K562 (cell line): Measurements from ENCODE around the gene ZFAND2A. TPM values are rescaled to one million over a fixed set of nuclear protein-coding genes. Genes with fewer than 3 reads are reported as not detected.

Source experiments
- ARID2 ChIP-seq: fragments of 450-650 bp; IDR thresholded peaks from 2 replicates; pipeline ENCODE4 v1.6.1; 2017; ENCODE audit warnings: antibody characterized with exemption, mild to moderate bottlenecking
- ARID3A ChIP-seq: IDR thresholded peaks from 2 replicates; pipeline ENCODE4 v1.6.1; 2012; ENCODE audit warnings: low read depth, low read length, improper control_type of control experiment, borderline replicate concordance
- CBX1 ChIP-seq: sonication (generic); IDR thresholded peaks from 2 replicates; pipeline ENCODE4 v1.6.1; 2016; ENCODE audit warnings: antibody characterized with exemption, low read depth, mild to moderate bottlenecking
- ETV1 ChIP-seq: fragments of 450-650 bp; conservative IDR thresholded peaks from 2 replicates; pipeline ENCODE4 v1.6.1; 2016; ENCODE audit warnings: missing genetic modification characterization, control low read depth, low read depth, missing compliant biosample characterization
- HDGF ChIP-seq: fragments of 450-650 bp; IDR thresholded peaks from 2 replicates; pipeline ENCODE4 v1.6.1; 2016
- KDM1A ChIP-seq, 2 experiments: fragments of 450-650 bp; IDR thresholded peaks; 2 replicates each; pipeline ENCODE4 v1.6.1; 2016; ENCODE audit warnings: mild to moderate bottlenecking in 2 of 2
- KLF1 ChIP-seq: fragments of 450-650 bp; IDR thresholded peaks from 2 replicates; pipeline ENCODE4 v1.6.1; 2016; ENCODE audit warnings: missing genetic modification characterization, missing compliant biosample characterization
- NEUROD1 ChIP-seq: fragments of 150-350 bp; IDR thresholded peaks from 2 replicates; pipeline ENCODE4 v1.6.1; 2014; ENCODE audit warnings: borderline replicate concordance, low read length, low read depth; ENCODE audit not compliant: partially characterized antibody
- POLR2AphosphoS5 ChIP-seq: IDR thresholded peaks from 2 replicates; pipeline ENCODE4 v1.6.1; 2011; ENCODE audit warnings: mild to moderate bottlenecking, low read depth, low read length, moderate library complexity; ENCODE audit not compliant: control insufficient read depth, insufficient read depth
- RBM25 ChIP-seq: fragments of 200-400 bp; formaldehyde crosslinking; IDR thresholded peaks from 2 replicates; pipeline ENCODE4 v1.6.1; 2018; ENCODE audit warnings: low read length, low read depth, moderate library complexity; ENCODE audit not compliant: severe bottlenecking
- RFX1 ChIP-seq: fragments of 450-650 bp; IDR thresholded peaks from 2 replicates; pipeline ENCODE4 v1.6.1; 2016; ENCODE audit warnings: mild to moderate bottlenecking, moderate library complexity
- SPI1 ChIP-seq: IDR thresholded peaks from 2 replicates; pipeline ENCODE4 v1.6.1; 2011; ENCODE audit warnings: low read depth, low read length, control low read depth, borderline replicate concordance
- TSC22D4 ChIP-seq: fragments of 450-650 bp; IDR thresholded peaks from 2 replicates; pipeline ENCODE4 v1.6.1; 2016; ENCODE audit warnings: missing genetic modification characterization, missing biosample characterization, control low read depth
- U2AF1 ChIP-seq: fragments of 200-400 bp; formaldehyde crosslinking; optimal IDR thresholded peaks from 2 replicates; pipeline ENCODE3; 2017; ENCODE audit warnings: mild to moderate bottlenecking, low read depth, low read length, moderate library complexity
- ZNF436 ChIP-seq: fragments of 250-450, 450-650 bp; sonication (Bioruptor Pico); formaldehyde crosslinking; IDR thresholded peaks from 2 replicates; pipeline ENCODE4 v1.7.0; 2020; ENCODE audit warnings: mild to moderate bottlenecking
- ZNF76 ChIP-seq: fragments of 250-450 bp; sonication (Bioruptor Pico); IDR thresholded peaks from 2 replicates; pipeline ENCODE4 v1.4.0; 2020; ENCODE audit warnings: mild to moderate bottlenecking, moderate library complexity, borderline replicate concordance
- ZNF764 ChIP-seq: fragments of 250-450 bp; sonication (Bioruptor Pico); IDR thresholded peaks from 2 replicates; pipeline ENCODE4 v1.4.0; 2020; ENCODE audit warnings: low read depth, mild to moderate bottlenecking, moderate library complexity
- polyA plus RNA-seq, 8 experiments: library from polyadenylated mRNA; depleted of rRNA in 4 of 8; stranded (reverse) in 5 of 8; unstranded in 3 of 8; fragments of >200 nt; fragmentation: Nextera tagmentation in 2 of 8; fragmentation: Illumina TruSeq in 1 of 8; extraction: Ambion mirVana in 2 of 8; extraction: Trizol in 1 of 8; gene quantifications; 2 replicates each; pipeline versions ENCODE4 v1.2.1 to v1.2.3, GENCODE V29; 2011 to 2014; ENCODE audit warnings: inconsistent platforms in 1 of 8, missing spikeins in 1 of 8
- total RNA-seq, 7 experiments: library from RNA; depleted of rRNA in 6 of 7; stranded (reverse); fragments of >200 nt in 6 of 7; fragmentation: Illumina TruSeq in 2 of 7; extraction: Trizol in 2 of 7; gene quantifications; 2 replicates each; pipeline versions ENCODE4 v1.2.1 to v1.2.3, GENCODE V29; 2011 to 2021; ENCODE audit warnings: low replicate concordance in 1 of 7
- TF ChIP-seq, protein P1 (sequence below): fragments of 250-450 bp; sonication (Bioruptor Pico); IDR thresholded peaks from 2 replicates; pipeline ENCODE4 v1.4.0; 2020
- TF ChIP-seq, protein P2 (sequence below): fragments of 450-650 bp; formaldehyde crosslinking; conservative IDR thresholded peaks from 2 replicates; pipeline ENCODE4 v1.4.0; 2022; ENCODE audit warnings: mild to moderate bottlenecking, missing genetic modification characterization
- TF ChIP-seq, protein P3 (sequence below): fragments of 450-650 bp; IDR thresholded peaks from one replicate; pipeline ENCODE4 v1.6.1; 2018; ENCODE audit warnings: mild to moderate bottlenecking, moderate library complexity; ENCODE audit not compliant: partially characterized antibody
- TF ChIP-seq, protein P4 (sequence below): fragments of 250-450 bp; sonication (Bioruptor Pico); IDR thresholded peaks from 2 replicates; pipeline ENCODE4 v1.4.0; 2020; ENCODE audit warnings: mild to moderate bottlenecking

ZFAND2A gene
- total and polyA plus RNA-seq, 9 of the 15 experiments (the other 6 are each of a cell fraction or from before 2014, with no cell fraction given), result 16.8 to 56.8 (median 26.1) TPM

DNA sequence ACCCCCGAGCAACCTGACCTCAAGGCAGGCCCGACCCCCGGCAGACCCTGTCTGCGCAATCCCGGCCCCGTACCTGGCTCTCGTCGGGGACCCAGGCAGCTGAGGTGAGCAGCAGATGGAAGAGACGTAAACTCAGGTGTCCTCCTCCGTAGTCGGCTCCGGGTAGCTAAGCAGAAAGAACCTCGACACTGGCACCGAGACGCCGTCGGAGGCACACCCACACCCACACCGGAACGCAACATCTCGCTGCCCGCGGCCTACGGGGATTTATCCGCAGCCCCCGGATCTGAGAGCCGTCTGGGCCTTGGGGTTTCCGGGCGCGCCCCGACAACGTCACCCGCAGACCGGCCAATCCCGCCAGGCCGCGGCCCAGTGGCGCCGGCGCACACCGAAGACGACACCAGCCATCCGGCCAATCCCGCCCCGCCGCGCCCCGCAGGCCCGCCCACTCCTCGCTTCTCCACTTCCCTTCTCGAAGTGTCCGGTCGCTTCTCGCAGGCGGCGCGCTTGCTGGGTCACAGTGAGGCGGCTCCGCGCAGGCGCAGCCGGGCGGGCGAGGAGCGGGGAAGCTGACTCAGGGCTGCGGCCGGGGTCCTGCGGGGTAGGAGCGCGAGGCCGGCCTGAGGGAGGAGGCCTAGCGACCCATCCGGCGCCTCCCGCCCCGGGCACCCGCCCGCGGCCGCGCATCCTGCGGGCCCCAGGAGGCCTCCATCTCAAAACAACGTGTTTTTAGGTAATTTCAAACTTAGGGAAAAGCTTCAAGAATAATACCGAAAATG lies at the start of gene ZFAND2A (continued):
- TF ChIP-seq ARID3A (no peak), KLF1 (tag) (no peak), TSC22D4 (tag) (no peak), SPI1 (peak; percentile 96), ETV1 (tag) (0 out of 2 replicates have a peak, but pooled peaks have one; percentile 17), KDM1A (IDR thresholded peaks at IDR 0.05) (no peak), ZNF436 (CRISPR knock-in tag) (no peak), U2AF1 (peak; percentile 19), NEUROD1 (no peak), ARID2 (no peak), HDGF (no peak), RFX1 (no peak), CBX1 (peak; percentile 65; the same call in 1 of the 2 replicates), ZNF76 (CRISPR knock-in tag) (no peak), RBM25 (peak; percentile 99), ZNF764 (no peak), POLR2AphosphoS5 (0 out of 2 replicates have a peak, but pooled peaks have one; percentile 65)
- TF ChIP-seq, protein P1, sequence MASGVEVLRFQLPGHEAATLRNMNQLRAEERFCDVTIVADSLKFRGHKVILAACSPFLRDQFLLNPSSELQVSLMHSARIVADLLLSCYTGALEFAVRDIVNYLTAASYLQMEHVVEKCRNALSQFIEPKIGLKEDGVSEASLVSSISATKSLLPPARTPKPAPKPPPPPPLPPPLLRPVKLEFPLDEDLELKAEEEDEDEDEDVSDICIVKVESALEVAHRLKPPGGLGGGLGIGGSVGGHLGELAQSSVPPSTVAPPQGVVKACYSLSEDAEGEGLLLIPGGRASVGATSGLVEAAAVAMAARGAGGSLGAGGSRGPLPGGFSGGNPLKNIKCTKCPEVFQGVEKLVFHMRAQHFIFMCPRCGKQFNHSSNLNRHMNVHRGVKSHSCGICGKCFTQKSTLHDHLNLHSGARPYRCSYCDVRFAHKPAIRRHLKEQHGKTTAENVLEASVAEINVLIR (CRISPR knock-in tag), result peak; percentile 98
- TF ChIP-seq, protein P2, sequence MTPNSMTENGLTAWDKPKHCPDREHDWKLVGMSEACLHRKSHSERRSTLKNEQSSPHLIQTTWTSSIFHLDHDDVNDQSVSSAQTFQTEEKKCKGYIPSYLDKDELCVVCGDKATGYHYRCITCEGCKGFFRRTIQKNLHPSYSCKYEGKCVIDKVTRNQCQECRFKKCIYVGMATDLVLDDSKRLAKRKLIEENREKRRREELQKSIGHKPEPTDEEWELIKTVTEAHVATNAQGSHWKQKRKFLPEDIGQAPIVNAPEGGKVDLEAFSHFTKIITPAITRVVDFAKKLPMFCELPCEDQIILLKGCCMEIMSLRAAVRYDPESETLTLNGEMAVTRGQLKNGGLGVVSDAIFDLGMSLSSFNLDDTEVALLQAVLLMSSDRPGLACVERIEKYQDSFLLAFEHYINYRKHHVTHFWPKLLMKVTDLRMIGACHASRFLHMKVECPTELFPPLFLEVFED (CRISPR knock-in tag), result no peak
- TF ChIP-seq, protein P3, sequence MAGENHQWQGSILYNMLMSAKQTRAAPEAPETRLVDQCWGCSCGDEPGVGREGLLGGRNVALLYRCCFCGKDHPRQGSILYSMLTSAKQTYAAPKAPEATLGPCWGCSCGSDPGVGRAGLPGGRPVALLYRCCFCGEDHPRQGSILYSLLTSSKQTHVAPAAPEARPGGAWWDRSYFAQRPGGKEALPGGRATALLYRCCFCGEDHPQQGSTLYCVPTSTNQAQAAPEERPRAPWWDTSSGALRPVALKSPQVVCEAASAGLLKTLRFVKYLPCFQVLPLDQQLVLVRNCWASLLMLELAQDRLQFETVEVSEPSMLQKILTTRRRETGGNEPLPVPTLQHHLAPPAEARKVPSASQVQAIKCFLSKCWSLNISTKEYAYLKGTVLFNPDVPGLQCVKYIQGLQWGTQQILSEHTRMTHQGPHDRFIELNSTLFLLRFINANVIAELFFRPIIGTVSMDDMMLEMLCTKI, result no peak
- TF ChIP-seq, protein P4, sequence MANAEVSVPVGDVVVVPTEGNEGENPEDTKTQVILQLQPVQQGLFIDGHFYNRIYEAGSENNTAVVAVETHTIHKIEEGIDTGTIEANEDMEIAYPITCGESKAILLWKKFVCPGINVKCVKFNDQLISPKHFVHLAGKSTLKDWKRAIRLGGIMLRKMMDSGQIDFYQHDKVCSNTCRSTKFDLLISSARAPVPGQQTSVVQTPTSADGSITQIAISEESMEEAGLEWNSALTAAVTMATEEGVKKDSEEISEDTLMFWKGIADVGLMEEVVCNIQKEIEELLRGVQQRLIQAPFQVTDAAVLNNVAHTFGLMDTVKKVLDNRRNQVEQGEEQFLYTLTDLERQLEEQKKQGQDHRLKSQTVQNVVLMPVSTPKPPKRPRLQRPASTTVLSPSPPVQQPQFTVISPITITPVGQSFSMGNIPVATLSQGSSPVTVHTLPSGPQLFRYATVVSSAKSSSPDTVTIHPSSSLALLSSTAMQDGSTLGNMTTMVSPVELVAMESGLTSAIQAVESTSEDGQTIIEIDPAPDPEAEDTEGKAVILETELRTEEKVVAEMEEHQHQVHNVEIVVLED (CRISPR knock-in tag), result peak; percentile 45; the same call in 1 of the 2 replicates
